GM12892 (cell line): ENCODE results near the gene MYO5A.

Experiments
- POLR2A ChIP-seq: IDR thresholded peaks from 2 replicates; pipeline ENCODE4 v1.6.1; 2011; ENCODE audit warnings: low read depth, low read length, control low read depth
- POLR2AphosphoS5 ChIP-seq: IDR thresholded peaks from 2 replicates; pipeline ENCODE4 v1.6.1; 2011; ENCODE audit warnings: low read depth, low read length, control low read depth

DNA sequence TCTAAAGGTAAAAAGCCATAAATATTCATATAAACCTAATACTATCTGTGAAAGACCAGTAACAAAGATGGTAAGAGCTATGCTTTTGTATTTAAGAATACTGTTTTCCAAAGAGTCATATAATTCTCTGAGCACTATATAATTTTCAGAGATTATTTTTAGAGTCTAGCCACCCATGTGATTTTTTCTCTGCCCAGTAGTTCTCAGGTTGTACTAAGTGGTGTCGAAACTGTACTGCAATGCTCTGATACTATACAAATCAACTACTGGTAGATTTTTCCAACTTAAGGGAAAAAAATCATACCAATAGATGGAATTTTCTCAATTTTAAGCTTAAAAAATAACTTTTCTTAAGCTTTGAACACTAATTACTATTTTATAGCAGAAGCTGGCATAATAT is 104.8 kb downstream of the MYO5A start:
- TF ChIP-seq POLR2A: no peak
- TF ChIP-seq POLR2AphosphoS5: no peak
